Activated T-cell treated with anti-CD3 and anti-CD28 coated beads for 48 hours (primary cell): ENCODE results near the gene CMSS1.

Experiments used
- DNase-seq: peaks from one replicate; pipeline ENCODE4 v3.0.0-alpha.2; 2020; ENCODE audit warnings: low read depth

The CMSS1 gene

DNA sequence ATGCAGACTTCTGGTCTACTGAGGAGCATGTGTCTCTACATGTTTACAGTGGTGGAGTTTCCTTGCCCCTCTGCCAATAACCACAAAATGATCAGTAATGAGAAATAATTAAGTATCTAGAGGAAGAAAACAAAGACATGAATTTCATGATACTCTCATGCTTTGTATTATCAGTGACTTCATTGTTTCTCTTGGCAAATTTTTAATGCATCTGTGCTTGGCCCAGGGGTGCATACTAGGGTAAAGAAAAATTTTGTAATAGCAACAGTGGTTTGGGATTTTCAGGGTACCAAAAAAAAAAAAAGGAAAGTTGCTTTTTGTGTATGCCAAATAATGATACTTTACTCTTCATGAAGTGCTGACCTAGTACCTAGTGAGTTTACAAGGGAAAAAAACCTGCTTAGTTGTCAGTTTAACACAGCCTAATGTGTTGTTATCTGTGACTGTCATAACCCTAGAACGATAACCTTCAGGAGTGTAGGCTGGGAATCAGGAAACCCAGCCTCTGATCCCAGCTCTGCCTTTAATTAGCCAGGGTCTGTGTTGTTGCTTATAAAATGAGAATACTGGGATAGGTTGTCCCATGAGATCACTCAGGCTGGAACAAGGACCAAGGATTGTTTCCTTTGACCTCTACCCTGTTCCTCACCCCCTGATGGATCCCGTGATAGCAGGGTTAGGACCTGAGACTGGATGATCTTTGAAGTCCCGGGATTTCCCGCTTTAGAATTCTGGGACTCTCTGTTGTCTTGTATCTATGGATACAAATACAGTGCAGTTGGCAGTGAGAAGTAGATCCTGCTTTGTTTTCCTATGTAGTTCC, 117.5 kb downstream of the CMSS1 start:
- no peak for DNase-seq

DNA sequence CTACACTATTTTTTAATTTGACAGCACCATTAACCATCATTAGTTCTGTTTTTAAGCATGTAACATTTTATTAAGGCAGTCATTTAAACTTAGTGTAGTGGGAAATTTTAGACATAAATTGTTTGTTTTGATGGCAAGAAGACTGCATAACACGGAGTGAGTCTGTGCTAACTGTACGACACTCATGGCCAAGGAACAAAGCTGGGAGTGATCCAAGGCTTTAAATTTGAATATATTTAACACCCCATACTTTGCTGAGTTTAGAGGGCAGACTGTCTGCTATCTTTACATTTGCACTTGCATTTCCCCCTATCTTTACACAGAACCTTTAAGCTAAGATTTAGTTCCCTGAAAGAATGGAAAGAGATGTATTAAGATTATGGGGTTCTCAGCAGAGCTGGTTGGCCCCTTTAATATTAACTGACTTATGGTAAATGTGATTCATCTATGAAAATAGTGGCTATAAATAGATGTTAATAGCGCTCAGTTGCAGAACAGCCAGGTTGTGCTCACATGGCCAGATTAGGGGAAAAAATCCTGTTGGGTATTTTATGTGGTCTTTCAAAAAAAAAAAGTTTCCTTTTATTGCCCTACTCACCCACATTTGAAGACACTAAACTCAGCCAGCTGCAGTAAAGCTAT, 120.7 kb downstream of the CMSS1 start:
- DNase-seq = no peak

DNA sequence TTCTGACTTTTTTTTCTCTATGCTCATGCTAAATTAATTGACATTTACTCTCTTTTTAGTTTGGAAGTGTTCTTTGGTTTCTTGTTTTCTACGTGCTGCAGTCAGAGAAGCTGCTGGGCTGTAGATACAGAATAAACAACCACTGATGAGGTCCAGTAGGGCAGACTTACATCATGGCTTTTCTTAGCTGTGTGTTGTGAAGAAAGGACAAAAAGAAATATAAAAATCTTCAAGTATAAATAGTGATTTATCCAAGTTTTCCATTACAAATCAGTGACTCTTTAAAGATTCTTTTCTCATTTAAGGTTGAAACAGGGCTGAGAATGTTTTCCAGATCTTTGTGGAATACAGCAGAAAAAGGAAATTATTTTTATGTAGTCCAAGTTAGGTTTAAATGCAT, 122.2 kb downstream of the CMSS1 start:
- DNase-seq = no peak

DNA sequence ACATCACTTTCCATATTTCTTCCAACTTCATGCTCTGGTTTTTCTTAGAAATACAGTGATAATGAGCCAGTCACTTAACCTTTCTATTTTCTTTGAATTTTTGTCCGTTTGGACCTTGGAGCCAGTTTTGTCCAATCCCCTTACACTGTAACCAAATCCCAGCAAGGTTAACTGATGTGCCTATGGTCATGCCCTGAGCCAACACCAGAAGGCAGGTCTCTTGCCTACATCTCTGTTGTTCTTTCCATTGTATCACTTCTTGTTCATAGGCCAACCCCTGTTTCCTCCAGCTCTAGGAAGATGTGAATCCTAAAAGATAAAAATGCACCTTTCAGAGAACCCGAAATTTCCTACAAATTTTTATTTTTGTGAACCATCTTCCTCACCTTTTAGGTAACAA, 122.7 kb downstream of the CMSS1 start:
- no peak for DNase-seq

DNA sequence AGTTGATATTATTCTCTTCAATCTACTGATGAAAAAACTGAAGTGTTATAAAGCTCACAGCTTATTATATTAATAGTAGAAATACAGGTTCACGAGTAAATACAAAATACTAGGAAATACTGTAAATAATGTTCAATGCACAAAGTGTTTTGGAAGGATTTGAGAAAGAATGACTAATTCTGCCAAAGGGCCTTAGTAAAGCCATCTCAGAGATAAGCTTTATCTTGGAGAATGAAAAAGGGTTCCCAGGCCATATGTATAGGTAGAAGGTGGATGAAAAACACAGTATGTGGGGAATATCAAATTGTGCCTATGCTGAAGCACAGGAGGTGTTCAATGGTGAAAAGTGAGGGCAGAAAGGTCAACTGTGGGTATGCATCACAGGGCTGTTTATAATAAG, 123.5 kb downstream of the CMSS1 start:
- no peak for DNase-seq

DNA sequence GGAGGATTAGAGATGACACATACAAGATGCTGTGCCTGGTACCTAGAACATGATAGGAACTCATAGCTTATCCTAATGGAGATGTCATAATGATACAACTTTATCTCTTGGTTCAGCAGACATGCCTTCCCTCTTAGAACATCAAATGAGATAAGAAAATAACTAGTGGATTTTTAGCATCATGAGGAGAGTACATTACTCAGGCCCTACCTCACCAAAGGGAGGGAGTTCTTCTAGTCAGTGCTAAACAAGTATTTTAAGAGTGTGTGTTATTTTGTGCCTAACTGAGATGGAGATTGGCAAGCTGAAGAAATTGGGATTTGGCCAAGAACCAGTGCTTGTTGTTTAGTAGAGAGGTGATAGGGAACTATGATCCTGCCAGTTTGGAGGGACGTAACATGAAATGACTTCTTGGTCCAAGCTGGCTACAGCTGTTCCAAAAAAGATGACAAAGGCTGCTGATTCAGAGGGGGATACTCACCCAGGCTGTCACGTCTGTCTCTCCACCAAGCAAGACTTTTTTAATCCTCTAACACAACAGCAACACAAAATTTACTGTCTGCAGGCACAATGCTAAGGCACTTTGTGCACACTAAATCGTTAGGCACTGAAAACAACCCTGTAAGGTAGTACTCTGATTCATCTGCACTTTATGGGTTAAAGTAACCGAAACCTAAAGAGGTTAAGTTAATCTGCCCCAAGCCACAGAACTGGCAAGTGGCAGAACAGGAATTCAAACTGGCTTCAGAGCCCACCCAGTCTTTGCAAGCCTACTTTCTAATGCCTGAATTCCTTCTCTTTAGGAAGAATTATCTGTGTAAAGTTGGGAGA, 126.5 kb downstream of the CMSS1 start:
- DNase-seq = no peak

DNA sequence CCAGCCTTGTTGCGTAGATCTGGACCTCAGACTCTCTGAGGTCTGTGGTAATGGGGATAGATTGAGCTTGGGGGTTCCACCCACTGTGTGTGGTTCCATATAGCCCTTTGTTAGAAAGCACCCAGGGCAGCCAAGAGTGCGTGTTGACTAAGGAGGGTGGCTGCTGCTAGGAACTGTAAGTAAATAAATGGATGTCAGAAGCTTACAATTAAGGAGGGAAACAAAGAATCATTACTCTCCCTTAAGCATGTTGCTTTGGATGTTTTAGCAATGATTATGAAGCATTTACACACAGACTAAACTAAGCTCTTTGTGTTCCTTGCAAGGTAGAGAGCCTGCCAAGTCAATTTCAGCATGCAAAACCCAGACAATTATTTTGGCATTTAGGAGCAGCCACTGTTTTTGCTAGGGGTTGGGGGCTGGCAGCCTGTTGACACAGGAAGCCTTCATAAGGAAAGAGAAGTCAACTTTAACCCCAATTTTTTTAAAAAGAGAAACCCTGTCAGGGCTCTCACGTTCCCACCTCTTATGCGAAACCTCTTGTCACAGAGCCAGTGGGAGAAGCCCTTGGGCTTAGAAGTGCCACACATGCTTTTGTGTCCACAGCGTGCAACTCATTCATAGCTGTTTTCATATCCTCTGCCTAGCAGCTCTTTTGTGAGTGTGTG, 127.8 kb downstream of the CMSS1 start:
- no peak for DNase-seq

DNA sequence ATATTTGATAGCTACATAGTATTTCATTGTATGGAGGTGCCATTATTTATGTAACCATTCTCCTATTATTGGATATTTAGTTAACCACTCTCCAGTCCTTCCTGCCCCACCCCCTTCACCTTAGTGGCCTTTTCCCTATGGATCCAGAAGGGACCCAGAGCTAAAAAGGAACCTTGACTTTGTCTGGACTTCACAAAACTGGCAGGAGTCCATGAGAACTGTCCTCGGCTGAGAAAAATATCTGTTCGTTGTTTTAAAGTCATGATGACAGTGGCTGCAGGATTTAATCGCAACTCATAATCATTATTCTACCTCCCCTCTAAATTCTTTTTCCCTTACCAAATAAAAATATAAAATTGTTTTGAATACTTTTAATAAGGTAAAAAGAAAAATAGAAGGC, 129.7 kb downstream of the CMSS1 start:
- no peak for DNase-seq

DNA sequence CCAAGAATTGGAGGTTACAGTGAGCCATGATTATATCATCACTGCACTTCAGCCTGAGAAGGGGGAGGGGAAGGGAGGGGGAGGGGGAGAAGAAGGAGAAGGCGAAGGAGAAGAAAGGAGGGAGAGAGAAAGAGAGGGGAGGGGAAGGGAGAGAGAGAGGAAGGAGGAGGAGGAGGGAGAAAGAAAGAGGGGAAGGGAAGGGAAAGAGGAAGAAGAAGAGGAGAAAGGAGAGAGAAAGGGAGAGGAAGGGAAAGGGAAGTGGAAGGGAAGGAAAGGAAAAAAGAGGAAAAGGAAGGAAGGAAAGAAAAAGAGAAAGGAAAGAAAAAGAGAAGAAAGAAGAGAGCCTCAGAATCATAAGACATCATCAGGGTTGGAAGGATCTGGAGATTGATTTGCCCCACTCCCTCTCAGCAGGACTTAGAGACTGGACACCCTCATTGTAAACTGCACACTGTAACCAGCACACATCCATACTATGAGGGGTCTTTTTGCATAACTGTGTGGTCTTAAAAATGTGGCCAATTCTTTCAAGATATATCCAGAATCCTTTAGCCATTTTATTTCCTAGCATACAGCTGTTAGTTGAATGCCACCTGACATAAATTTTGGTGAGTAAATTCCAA, 130.9 kb downstream of the CMSS1 start:
- DNase-seq = no peak

DNA sequence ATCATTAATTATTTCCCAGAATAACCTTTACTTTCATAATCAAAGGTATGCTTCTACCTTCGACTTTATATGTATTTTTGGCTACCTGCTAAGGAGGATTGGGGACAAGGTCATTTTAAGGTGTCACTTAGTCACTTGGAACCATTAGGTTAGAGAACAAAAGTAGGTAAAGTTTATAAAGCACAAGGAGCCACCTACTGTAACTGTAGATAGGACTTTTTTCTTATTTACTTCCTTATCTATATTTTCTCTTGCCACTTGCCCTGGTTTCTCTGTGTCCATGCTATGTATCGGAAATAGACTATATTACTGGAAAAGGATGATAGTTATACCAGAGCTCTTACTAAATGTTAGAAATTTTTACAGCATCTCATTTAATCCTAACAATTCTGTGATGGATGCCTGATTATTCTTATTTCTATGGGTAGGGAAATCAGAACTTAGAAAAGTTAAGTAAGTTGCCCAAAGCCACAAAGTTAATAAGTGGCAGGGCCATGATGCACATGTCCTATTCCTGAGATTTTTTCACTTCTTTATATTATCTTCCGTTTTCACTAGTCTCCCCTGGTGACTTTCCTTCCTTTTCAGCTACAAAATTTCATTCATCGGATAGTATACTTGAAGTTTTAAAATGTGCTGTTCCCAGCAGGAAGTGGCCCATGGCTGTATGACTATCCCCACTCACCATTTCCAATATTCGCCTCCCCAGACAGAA, 132.5 kb downstream of the CMSS1 start:
- no peak for DNase-seq

DNA sequence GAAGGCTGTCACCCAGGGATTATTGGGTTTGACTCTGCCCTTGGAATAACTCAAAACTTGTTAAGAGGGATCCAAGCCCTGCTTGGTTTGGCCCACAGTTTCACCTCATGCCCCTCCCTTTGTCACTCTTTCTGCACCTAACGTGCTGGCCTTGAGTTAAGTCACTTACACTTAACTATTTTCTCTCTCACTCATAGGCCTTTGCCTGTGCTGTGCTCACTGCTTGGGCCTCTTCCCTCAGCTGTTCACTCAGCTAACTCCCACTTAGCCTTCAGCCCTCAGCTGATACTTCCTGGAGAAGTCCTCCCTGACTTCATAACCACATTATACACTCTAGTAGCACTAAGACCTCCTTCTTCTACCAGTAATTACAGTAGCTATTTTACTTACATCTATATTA, 133.3 kb downstream of the CMSS1 start:
- DNase-seq = no peak

DNA sequence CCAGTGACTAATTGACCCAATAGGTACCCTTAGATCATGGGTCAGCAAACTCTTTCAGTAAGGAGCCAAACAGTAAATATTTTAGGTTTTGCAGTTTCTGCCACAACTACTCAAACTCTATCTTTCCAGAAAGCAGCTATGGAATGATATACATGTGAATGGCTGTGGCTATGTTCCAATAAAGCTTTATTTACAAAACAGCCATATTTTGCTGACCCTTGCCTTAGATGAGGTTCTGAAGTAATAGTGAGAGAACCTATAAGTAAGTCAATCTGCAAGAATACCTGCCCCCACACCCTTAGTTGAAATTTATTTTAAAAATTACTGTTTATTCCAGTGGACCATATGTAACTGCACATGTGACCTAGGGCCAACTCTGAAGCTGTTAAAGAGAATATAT, 134.0 kb downstream of the CMSS1 start:
- DNase-seq = no peak

DNA sequence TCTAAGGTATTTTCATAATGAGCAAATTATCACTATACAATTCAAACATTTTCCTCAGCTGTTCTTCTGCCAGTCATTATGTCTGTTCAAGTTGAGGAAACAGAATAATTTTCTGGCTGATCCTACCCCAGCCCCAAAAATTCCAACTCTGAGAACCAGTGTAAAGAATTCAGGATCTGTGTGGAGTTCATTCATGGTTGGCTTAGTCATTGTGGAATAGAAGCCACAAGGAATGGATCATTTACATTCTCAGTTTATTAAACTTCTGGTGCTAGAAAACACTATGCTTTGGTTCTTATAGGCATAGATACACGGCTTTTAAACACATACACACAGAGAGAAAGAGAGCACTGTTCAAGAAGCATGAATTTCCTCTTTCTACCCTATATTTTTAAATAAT, 134.6 kb downstream of the CMSS1 start:
- DNase-seq = no peak

DNA sequence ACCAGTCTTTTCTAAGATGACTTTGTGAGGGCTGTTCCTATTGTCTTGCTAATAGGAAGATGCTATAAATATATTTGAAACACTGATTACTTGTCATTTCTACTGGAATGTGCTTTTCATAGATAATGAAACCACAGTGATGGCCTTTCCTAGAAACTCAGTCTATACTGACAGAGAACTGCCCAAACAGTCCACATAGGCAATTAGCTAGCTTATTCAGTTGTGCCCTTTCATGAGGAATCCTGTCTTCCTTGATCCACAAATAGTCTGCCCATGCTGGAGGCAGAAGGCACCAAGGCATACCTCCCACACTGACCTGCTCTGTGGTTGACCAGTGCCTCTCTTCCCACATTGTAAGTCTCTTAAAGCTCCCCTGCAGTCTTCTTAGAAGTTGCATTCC, 135.9 kb downstream of the CMSS1 start:
- no peak for DNase-seq

DNA sequence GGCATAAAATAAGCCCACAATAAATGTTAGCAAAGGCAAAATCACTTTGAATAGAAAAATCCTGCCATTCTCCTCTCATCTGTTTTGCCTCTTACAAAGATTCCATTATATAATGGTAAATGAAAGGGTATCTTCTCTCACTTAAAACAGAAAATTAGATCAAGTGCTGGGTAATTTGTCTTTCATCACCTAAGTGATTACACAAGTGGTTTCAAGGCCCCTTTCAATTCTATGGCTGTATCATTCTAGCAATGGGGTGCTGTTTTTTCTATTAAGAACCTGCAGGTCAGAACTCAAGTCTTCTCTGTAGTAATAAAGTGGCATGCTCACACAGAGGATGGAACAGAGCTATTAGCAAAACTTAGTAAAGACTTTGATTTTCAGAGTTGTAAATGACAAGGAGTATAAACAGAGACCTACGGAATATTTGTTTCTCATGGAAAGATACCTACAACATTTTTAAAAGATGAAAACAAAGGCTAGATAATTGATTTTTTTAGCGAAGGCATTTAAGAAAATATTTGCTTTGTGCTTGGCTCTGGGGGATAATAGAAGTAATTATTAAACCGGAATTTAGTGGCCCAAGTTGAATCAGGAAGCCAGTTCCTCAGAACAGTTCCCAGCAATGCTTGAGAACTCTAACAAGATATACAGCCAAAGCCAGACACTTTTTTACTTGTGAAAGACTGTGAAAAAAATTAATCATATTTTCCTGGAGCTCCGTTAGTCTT, 137.4 kb downstream of the CMSS1 start:
- no peak for DNase-seq

DNA sequence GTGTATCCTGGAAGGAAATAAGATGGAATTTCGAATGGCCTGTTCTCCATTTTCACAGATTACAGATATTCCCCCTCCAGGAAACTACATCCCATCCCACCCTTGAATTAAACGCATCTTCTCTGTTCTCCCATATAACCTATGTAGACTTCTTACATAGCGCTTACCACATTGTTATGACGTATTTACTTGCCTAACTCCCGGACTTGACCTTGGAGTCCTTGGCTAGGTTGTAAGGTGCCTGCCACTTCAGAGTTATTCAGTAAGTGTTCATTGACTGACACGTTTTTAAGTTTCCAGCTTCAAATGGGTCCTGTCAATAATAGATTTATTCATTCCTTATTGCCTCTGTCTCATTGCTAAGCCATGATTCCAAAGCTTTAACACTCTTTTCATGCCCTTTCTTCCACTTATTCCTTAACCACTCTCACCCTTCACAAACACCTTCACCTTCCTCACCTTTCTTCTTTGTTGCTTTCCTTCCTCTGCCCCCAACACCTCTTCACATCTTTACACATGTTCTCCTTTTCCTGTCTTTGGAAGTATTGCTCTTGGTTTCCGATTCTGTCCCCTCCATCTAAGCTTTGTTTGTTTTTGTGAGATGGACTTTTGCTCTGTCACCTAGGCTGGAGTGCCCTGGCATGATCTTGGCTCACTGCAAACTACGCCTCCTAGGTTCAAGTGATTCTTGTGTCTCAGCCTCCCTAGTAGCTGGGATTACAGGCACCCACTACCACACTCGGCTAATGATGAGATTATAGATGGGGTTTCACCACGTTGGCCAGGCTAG, 138.3 kb downstream of the CMSS1 start:
- no peak for DNase-seq

DNA sequence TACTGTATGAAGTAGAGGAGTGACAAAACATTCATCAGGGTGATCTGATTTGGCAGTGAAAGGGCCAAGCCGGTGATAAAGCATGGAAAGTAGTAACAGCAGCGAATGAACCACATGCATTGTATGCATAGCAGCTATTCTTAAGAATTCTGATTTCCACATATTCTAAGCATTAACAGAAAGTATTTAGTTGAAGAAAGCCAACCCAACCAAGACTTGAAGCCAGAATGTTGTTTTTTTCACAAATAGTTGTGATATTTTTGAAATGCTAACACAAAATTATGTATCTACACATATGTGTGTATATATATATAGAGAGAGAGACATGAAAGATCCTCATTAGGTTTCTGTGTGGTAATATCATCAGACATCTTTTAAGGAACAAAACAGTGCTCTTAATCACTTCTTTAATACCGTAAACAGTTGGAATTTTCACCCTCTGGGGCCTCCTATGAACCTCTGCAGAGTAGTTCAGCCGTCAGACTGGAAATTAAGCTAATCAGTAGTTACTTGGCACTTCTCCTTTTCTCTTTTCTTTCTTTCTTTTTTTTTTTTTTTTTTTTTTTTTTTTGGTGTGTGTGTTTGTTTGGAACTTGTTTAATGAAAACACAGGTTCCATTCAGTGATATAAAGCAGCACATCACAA, 139.6 kb downstream of the CMSS1 start:
- no peak for DNase-seq

DNA sequence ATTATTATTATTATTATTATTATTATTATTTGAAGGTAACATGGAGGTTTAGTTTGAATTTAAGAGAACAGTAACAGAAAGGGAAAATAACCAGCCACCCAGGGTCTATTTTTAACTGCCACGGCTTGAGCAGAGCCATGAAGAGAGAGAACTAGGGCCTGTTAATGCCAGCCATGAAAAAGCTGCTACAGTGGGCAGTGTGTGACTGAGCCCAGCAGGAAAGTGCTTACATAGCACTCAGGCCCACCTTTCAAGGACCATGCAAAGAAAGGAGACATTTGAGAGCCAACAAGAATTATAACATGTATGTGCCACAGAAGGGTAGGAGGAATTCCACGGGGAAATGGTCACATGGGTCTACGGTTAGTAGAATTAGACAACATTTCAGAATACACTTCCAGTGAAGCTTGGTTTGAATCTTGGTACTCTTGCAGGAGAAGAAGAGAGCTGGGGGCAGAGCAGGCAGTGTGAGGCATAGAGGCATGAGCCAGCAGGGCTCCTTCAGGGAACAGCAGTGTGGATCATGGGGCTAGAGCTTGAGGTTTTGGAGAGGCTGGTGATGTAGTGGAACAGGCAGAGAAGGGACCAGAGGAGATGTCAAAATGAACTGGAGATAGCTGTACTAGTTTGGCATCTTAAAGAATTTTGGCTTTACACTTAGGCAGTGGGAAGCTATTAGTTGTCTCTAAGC, 140.7 kb downstream of the CMSS1 start:
- no peak for DNase-seq
